ENCODE data around the gene IFITM10.
"Not testable (repeated sequence)": the region's sequence is repeated elsewhere in the genome, so short reads cannot be mapped to it uniquely, and the experiment has no call there.

IFITM10 gene

DNA sequence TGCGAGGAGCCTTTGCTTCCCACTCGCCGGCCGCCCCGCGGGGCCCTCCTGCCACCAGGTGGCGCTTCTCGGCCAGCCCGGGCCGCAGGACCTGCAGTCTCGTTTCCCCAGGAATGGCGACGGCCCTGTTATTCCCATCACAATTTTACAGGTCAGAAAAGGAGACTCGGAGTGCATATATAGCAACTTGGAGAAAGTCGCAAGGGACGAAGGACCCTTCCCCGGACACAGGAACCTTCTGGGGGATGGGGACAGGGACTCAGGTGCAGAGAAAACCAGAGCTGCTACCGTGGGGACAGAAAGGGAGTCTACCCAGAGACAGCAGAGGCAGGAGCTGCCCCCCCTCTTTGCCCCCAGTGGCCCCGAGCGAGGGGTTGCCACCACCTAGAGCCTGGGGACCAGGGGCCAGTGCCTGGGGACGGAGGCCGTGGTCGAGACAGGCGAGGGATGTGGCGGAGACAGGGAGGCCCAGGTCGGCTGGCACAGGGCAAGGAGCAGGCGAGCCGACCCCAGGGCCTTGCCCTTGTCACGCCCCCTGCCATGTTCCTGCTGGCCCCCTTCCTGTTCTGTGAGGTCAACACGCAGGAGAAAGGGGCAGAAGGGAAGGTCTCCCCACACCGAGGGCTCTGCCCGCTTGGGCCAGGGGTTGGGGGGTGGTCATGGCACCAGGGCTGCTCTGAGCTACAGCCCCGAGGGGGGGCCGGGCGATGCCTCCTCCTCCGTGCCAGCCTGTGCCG lies 56.9 kb downstream of the IFITM10 start:
- no peak overlapping the region for H3K27ac Mint-ChIP-seq
- no peaks in the 10 kb centered on the region for H3K36me3 Mint-ChIP-seq (ENCODE audit: low read depth)
- peak; percentile 34 for ATAC-seq
- peak; percentile 85 for DNase-seq
- H3K27me3 Mint-ChIP-seq: peaks cover 31% of the 10 kb centered on the region
- H3K9me3 Mint-ChIP-seq: peaks cover 4% of the 10 kb centered on the region
- H3K4me3 Mint-ChIP-seq: peak overlapping the region; percentile 48
- peaks cover 10% of the 10 kb centered on the region for H3K4me1 Mint-ChIP-seq

DNA sequence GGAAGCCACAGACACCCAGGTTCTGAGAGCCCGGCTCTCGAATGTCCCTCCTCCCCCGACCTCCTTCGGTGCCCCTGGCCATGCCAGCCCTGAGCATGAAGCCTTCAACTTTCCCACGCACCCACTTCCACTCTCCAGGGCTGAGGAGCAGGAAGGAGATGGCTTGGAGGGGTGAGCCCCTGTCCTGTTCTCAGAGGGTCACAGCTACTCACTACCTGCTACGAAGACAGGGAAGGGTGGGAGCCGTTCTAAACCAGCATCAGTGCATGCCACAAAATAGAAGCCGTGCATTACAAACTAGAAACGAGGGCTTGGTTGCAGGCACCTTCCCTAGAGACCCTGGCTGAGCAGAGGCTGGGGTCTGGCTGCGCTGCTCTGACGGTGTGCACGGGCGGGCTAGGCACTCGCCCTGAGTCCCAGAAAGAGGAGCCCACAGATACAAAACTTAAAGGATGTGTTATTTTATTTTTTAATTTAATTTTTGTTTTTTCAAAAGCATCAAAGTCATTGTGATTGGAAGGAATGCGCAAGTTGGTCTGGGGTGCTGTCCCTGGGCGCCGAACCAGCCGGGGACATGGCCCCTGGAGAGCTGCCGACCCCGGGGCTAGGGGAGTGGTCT lies 57.6 kb downstream of the IFITM10 start:
- Mint-ChIP-seq H3K4me1 (peaks cover 8% of the 10 kb centered on the region), H3K36me3 (ENCODE audit: low read depth) (no peaks in the 10 kb centered on the region), H3K27me3 (peaks cover 34% of the 10 kb centered on the region), H3K9me3 (no peaks in the 10 kb centered on the region), H3K4me3 (peak overlapping the region; percentile 48), H3K27ac (no peak overlapping the region)
- DNase-seq: no peak
- no peak for ATAC-seq

DNA sequence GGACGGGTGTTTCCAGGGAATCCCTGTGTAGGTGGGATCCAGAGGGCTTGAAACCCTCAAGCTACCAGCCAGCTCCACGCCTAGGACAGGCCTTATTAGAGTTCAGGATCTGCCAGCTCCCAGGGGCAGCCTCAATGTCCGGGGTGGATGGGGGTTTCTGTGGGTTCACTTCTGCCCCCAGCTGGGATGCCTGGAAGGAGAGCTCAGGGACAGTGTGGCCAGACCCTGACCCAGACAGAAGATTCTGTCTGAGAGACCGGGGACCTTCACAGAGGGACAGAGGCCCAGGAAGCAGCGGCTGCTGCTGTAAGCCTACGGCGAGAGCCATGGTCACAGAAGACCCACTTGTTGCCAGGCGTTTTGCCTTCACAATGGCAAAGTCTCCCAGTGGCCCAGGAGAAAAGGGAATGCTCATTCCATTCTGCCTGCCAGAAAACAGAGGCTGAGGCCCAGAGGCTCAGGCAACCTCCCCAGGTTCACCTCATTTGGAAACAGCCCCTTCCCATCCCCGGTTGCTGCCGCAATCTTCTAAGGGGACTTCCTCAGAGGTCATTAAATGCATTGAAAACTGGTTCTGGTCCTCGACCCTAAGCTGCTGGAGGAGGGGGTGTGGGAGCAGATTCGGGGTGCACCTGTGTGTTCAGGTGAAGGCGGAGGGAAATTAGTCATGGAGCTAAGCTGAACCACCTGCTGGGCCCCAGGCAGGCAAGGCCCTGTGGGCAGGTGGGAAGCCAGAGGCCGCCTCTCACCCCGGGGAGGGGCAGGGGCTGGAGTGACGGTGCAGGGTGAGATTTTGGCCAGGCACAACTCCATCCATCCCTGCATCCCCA lies 58.3 kb downstream of the IFITM10 start:
- DNase-seq (no peak), ATAC-seq (no peak)
- H3K9me3 Mint-ChIP-seq: no peaks in the 10 kb centered on the region
- peaks cover 34% of the 10 kb centered on the region for H3K27me3 Mint-ChIP-seq
- H3K4me3 Mint-ChIP-seq: no peak overlapping the region
- H3K27ac Mint-ChIP-seq: no peak overlapping the region
- H3K36me3 Mint-ChIP-seq (ENCODE audit: low read depth): no peaks in the 10 kb centered on the region
- H3K4me1 Mint-ChIP-seq: peaks cover 8% of the 10 kb centered on the region

DNA sequence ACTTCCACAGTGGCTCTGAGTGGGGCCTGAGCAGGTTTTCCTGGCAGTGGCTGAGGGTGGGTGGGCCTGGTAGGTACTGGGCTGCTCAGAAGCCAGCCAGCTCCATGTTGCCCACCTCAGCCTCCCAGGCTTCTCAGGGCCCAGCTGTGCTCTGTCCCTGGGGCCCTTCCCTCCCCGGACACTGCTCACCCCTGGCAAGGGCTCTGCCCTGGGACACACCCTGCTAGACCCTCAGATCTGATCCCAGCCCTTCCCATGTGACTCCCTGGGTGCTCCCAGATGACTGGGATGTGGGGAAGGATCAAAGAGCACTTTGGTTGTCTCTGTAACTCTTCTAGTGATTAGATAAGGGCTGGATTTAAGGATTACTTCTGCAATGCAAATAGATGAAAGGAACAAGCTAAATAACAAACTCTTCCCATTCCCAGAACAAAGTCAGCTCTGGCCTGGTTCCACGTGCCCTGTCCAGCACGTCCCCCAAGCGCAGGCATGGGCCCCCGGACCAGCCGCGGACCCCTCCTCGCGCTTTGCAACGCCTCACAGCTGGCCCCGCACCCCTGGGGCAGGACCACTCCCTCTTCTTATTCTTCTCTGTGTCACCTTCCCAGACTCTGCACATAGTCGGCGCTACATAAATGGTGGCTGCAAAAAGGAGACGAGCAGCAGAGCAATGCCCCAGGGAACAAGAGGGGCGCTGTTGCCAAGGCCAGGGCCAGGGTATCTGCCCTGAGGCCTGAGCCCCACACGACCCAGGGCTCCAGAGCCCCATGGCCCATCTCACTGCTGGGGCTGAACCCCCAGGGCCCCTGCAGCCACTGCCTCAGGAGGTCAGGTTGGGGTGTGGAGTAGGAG lies 59.1 kb downstream of the IFITM10 start:
- ATAC-seq: no peak
- Mint-ChIP-seq H3K4me1 (peaks cover 8% of the 10 kb centered on the region), H3K27ac (no peak overlapping the region), H3K36me3 (ENCODE audit: low read depth) (no peaks in the 10 kb centered on the region), H3K9me3 (no peaks in the 10 kb centered on the region), H3K27me3 (peaks cover 34% of the 10 kb centered on the region), H3K4me3 (no peak overlapping the region)
- no peak for DNase-seq

DNA sequence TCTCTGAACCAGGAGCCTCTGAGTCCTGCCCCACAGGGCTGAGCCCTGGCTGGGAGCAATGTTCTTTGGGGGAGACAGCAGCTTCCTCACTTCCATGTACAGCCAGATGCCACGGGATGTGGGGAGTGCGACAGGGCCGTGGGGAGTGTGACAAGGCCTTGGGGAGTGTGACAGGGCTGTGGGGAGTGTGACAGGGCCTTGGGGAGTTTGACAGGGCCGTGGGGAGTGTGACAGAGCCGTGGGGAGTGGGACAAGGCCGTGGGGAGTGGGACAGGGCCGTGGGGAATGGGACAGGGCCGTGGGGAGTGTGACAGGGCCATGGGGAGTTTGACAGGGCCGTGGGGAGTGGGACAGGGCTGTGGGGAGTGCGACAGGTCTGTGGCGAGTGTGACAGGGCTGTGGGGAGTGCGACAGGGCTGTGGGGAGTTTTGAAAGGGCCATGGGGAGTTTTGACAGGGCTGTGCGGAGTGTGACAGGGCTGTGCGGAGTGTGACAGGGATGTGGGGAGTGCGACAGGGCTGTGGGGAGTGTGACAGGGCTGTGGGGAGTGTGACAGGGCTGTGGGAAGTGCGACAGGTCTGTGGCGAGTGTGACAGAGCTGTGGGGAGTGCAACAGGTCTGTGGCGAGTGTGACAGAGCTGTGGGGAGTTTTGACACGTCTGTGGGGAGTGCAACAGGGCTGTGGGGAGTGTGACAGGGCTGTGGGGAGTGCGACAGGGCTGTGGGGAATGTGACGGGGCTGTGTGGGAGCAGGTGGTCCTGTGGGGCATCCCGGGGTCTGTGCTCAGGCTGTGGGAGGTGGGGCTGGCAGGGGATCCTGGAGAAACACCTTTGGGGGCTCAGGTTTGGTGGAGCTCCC lies 60.0 kb downstream of the IFITM10 start:
- no peak for ATAC-seq
- no peaks in the 10 kb centered on the region for H3K36me3 Mint-ChIP-seq (ENCODE audit: low read depth)
- peaks cover 32% of the 10 kb centered on the region for H3K27me3 Mint-ChIP-seq
- H3K4me3 Mint-ChIP-seq: no peak overlapping the region
- H3K27ac Mint-ChIP-seq: no peak overlapping the region
- no peak for DNase-seq
- peaks cover 8% of the 10 kb centered on the region for H3K4me1 Mint-ChIP-seq
- no peaks in the 10 kb centered on the region for H3K9me3 Mint-ChIP-seq

DNA sequence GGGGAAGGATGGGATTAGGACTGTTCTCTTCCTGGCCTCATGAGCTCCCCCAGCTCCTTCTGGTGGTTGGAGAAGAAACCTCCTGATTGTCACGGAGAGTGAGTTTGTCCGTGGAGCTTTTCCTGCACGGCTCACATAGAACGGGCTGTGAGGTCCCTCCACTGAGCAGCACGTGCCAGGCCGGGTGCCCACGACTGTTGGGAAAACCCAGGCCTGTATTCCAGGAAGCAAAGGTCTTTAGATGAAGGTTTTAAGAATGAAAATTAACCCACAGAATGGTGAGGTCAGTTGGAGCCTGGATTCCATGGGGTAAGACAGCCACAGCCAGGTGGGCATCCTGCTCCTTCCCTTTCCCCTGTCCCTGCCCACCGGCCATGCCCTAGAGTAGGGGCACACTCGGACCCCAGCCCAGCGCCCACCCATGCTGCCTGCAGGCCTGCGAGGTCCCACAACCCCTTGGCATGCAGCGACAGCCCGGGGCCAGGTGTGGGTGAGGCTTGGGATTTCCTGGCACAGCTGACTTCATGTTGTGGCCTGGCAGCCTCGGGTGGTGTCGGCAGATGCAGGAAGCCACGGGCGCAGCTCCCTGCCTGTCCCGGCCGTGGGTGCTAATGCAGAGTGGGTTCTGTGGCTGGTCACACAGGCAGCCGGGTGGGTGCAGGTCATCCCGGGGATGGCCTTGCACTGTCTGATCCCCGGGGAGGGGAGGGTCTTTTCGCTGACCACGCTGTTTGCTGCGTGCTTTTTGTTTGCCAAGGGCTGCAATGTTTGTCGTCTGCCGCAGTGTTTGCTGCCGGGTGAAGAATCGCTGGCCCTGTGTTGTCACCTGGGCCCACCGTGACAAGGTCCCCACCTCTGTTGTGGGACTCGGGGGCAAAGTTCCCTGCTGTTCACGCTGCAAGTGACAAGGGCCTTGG lies 60.9 kb downstream of the IFITM10 start:
- H3K36me3 Mint-ChIP-seq (ENCODE audit: low read depth); H3K4me1 Mint-ChIP-seq; H3K9me3 Mint-ChIP-seq; H3K4me3 Mint-ChIP-seq; DNase-seq; ATAC-seq; H3K27ac Mint-ChIP-seq: not testable (repeated sequence)
- peaks cover 32% of the 10 kb centered on the region for H3K27me3 Mint-ChIP-seq

DNA sequence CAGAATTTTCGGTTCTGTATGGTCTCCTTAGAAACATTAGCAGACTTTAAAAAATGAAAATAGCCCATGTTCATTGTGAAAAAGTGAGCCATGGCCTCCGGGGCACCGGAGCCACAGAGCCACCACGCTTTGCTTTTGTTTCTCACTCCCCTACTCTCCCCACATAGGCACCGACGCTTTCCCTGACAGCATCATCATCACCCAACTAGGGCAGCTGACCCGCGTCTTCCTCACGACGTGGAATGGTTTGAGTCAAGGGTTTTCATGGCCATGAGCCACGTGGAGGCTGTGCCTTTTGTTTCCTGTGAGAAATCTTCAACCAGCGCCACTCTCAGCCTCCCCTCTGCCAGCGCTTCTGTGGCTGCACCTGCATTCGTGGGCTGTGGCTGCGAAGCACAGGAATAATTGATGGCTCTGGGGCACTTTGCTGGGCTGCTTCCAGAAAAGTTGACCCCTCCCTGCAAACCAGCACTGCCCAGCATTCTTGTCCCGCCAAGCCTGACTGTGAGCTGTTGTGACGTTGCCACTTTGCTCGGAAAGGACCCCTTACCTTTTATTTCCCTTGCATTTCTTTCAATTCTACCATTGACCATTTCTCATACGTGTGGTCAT lies 62.0 kb downstream of the IFITM10 start:
- not testable (repeated sequence) for H3K4me3 Mint-ChIP-seq; H3K4me1 Mint-ChIP-seq; DNase-seq; ATAC-seq; H3K36me3 Mint-ChIP-seq (ENCODE audit: low read depth); H3K9me3 Mint-ChIP-seq; H3K27ac Mint-ChIP-seq
- H3K27me3 Mint-ChIP-seq: peaks cover 31% of the 10 kb centered on the region

DNA sequence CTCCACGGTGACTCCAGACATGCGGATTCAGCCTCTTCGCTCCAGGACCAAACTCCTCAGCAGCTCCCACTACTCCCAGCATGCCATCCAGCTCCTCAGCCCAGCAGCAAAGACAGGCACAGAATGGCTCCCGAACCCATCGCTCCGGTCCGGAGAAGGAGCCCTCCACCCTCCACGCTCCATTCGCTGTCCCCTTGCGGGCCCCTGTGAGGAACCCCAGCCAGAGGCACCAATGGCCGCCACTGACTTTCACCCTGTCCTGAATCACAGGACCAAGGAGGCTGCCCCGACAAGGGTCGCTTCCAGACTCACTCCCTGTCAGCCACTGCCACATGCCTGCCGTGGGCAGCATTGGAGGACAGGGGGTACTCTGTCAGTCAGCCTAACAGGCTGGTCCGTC lies 64.2 kb downstream of the IFITM10 start:
- H3K27ac Mint-ChIP-seq; H3K4me1 Mint-ChIP-seq; H3K36me3 Mint-ChIP-seq (ENCODE audit: low read depth); H3K9me3 Mint-ChIP-seq; DNase-seq; H3K4me3 Mint-ChIP-seq: not testable (repeated sequence)
- peak; percentile 6 for ATAC-seq
- H3K27me3 Mint-ChIP-seq: peaks cover 22% of the 10 kb centered on the region

DNA sequence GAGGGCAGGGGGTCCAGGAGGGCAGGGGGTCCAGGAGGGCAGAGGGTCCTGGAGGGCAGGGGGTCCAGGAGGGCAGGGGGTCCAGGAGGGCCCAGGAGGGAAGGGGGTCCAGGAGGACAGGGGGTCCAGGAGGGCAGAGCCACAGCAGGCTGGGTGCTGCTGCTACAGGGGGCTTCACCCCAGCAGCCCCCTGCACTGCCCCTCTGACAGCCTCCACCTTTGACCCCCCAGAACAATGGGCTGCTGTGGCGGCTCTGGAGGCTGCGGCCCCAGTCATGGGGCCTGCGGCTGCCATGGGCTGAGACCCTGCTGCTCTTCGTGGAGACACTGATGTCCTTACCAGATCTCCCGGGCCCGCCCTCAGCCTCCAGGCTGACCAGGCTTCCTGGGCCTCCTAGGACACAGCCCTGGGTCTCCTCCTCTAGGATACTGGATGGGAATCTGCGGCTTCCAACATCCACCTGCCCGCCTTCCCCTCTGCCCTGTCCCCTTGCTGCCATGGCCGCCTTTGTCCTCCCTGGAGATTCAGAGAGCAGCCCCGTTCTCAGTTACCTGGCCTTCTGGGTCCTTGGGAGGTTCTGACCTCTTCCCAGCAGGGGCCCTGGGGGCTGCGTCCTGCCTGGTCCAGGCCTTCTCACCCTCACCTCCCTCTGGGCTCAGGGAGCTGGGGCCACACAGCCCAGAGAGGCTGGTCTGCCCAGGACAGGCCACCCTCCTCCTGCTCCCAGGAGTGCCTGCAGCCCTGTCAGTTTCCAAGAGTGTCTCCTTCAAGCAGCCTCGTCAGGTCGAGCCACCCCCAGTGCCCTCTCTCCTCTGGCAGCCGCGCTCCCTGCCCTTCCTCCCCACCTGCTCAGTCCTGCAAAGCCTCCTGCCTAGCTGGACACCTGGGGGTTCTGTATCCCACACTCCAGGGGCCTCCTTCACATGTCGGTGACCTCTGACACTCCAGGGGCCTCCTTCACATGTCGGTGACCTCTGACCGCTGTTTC lies 65.2 kb downstream of the IFITM10 start:
- not testable (repeated sequence) for H3K36me3 Mint-ChIP-seq (ENCODE audit: low read depth); H3K9me3 Mint-ChIP-seq; H3K27ac Mint-ChIP-seq; H3K4me3 Mint-ChIP-seq; H3K4me1 Mint-ChIP-seq; DNase-seq
- H3K27me3 Mint-ChIP-seq: peaks cover 16% of the 10 kb centered on the region
- peak; percentile 20 for ATAC-seq

DNA sequence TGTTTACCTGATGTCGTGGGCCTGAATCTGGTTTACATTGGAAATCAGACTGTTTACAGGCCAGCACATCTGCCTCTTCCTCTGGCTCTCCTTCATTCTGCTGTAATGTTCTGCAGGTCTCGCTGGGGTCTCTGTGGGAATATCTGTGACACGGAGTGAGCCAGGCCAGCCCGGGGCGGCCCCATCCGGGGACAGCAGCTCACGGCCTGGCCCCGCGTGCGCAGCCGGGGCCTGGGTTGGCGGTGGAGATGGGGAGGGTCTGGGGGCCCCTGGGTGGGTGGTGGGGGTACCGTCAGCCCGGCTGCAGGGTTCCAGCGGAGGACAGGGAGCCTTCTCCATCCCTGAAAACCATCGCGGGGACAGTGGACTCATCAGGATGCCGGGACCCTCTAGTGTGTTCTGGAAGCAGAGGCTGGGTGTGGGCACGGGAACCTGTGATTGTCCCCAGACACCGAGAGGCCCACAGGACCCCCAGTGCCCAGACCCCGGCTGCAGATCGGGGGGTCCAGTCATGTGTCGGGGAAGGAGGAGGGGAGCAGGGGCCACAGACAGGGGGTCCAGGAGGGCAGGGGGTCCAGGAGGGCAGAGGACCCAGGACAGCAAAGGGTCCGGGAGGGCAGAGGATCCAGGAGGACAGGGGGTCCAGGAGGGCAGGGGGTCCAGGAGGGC lies 66.4 kb downstream of the IFITM10 start:
- not testable (repeated sequence) for H3K4me1 Mint-ChIP-seq; DNase-seq; ATAC-seq; H3K4me3 Mint-ChIP-seq; H3K27me3 Mint-ChIP-seq; H3K9me3 Mint-ChIP-seq; H3K36me3 Mint-ChIP-seq (ENCODE audit: low read depth); H3K27ac Mint-ChIP-seq

DNA sequence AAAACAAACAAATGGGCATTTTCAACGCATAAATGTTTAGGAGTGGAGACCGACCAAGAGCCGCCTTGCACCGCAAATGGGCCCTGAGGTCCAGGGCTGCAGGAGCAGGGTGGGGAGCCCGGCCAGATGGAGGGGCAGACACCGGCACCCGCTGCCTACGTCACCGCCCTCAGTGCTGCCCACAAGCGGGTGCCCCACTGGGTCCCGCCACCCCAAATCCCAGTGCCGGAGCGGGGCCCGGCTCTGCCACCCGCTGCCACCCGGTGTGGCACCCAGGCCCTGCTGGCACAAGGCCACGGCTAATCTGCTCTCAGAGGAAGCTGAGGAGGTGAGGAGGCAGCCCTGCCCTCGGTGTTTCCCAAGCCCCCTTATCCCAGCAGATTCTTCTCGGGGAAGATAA lies 67.2 kb downstream of the IFITM10 start:
- H3K27me3 Mint-ChIP-seq; H3K27ac Mint-ChIP-seq; DNase-seq; H3K9me3 Mint-ChIP-seq; ATAC-seq; H3K36me3 Mint-ChIP-seq (ENCODE audit: low read depth); H3K4me1 Mint-ChIP-seq; H3K4me3 Mint-ChIP-seq: not testable (repeated sequence)

Measured in activated naive CD8-positive, alpha-beta T cell treated with anti-CD3 and anti-CD28 coated beads, Interleukin-2, amount 50 U/mL, for 24 hours (primary cell).